Heart right ventricle (tissue), 16 donors: ENCODE measurements around the gene KCNJ6. TPM values are rescaled to one million over a fixed set of nuclear protein-coding genes. Genes with fewer than 3 reads are reported as not detected.
A peak's percentile ranks its signal among the peaks of the same experiment; 100 is the strongest.

ENCODE experiments used
- ATAC-seq, 8 donors: fragments of 200-7000 bp; cut with Tn5 transposase; one replicate each; pipeline ENCODE4 v1.9.1; 2020; ENCODE audit warnings: mild to moderate bottlenecking in 8 of 8, moderate library complexity in 8 of 8, moderate number of reproducible peaks in 1 of 8
- DNase-seq, 2 donors: peaks; one replicate each; pipeline ENCODE4 v3.0.0-alpha.2; 2020
- H3K27ac ChIP-seq, 10 donors: fragments of 200-600 bp; sonication (generic) in 2 of 10; one replicate each; pipeline versions ENCODE4 v1.5.0 to v1.8.0; 2020 to 2022; ENCODE audit warnings: mild to moderate bottlenecking in 3 of 10
- H3K27me3 ChIP-seq, 7 donors: fragments of 200-600 bp; one replicate each; pipeline ENCODE4 v1.8.0; 2021 to 2022; ENCODE audit warnings: mild to moderate bottlenecking in 2 of 7
- H3K36me3 ChIP-seq, 9 donors: fragments of 200-600 bp; sonication (generic) in 1 of 9; one replicate each; pipeline versions ENCODE4 v1.5.0 to v1.8.0; 2020 to 2022; ENCODE audit warnings: mild to moderate bottlenecking in 2 of 9
- H3K4me1 ChIP-seq, 9 donors: fragments of 200-600 bp; sonication (generic) in 1 of 9; one replicate each; pipeline versions ENCODE4 v1.5.0 to v1.8.0; 2020 to 2022; ENCODE audit warnings: mild to moderate bottlenecking in 4 of 9
- H3K4me3 ChIP-seq, 10 donors: fragments of 200-600 bp; sonication (generic) in 2 of 10; one replicate each; pipeline versions ENCODE4 v1.5.0 to v1.8.0; 2020 to 2022; ENCODE audit warnings: mild to moderate bottlenecking in 7 of 10, moderate library complexity in 2 of 10
- H3K9me3 ChIP-seq, 11 donors: fragments of 200-600 bp in 10 of 11; sonication (generic) in 2 of 11; one replicate each; pipeline versions ENCODE4 v1.5.0 to v1.8.0; 2013 to 2022; ENCODE audit warnings: mild to moderate bottlenecking in 2 of 11, control low read depth in 1 of 11, moderate library complexity in 1 of 11
- CTCF ChIP-seq, 9 donors: fragments of 200-600 bp; sonication (generic) in 2 of 9; IDR thresholded peaks; one replicate each; pipeline versions ENCODE4 v1.5.0 to v1.8.0; 2021 to 2022; ENCODE audit warnings: antibody characterized with exemption in 9 of 9, mild to moderate bottlenecking in 5 of 9, moderate library complexity in 1 of 9
- WGBS, 2 donors: extraction: QIAGEN DNeasy Blood & Tissue Kit; methylation state at CpG; one replicate each; pipeline ENCODE4 v1.1.7; 2013; ENCODE audit warnings: inconsistent platforms in 1 of 2; 5-methylcytosine and 5-hydroxymethylcytosine counted together
- intact Hi-C, 10 donors: fragments of 100-400 bp; cut with DNase I; formaldehyde crosslinking; loops; one replicate each; pipeline versions ENCODE4 v1.11.1 to v1.14.2; 2022
- polyA plus RNA-seq, 2 donors: library from polyadenylated mRNA; stranded (reverse); fragments of 200-250 nt; gene quantifications; one replicate each; pipeline ENCODE4 v1.2.3, GENCODE V29; 2013
- total RNA-seq, 10 donors: library from RNA; stranded (reverse); fragmentation: NEBNext Ultra II Directional in 3 of 10; extraction: Animal tissue kit (Norgen Biotek cat#: 25700) in 3 of 10; gene quantifications; one replicate each; pipeline versions ENCODE4 v1.2.1 to v1.2.4, GENCODE V29; 2021 to 2023
- donor health status: Arrhythmogenic right ventricular cardiomyopathy.
- donor health status: ischemic (EF 13 %, LVEDD 7.1; RV severe dilation, severe dysfunction).
- donor health status: healthy with polysubstance abuse.
- donor health status: DM: no; HTN: yes; CAD: no.
- donor health status: DM: no; HTN: no; CAD: no.
- donor health status: ischemic (EF 25% LVEDD 6.9; RV normal size, moderate dysfunction).
- donor health status: ischemic (EF 25% LVEDD 5.7; RV mildly dilated, moderate dysfunction).
- donor health status: healthy.
- donor health status: DM: yes; HTN: yes; CAD: no.
- donor health status: Ischemic cardiomyopathy.
- donor health status: ischemic (EF 35%, LVEDD 5.7; RV mildly dilated, moderate dysfunction).
- donor health status: nonischemic (EF 11% LVEDD 7.7; RV severe dilation, severe dysfunction).
- donor health status: DM: yes; HTN: yes; CAD: no.
- donor health status: PGD.
- donor health status: ischemic (EF 29% LVEDD 5.4; RV normal size, mild dysfunction).
- donor health status: nonischemic (EF 23%, LVEDD 6.1; RV moderate dilation, normal function).

The KCNJ6 gene
- total and polyA plus RNA-seq, 12 donors = not detected

- no peak for ATAC-seq
- Histone ChIP-seq H3K4me3 (no peak overlapping the region), H3K36me3 (no peaks in the 10 kb centered on the region), H3K27me3 (peaks cover 0 to 32% (median 19%) of the 10 kb centered on the region in 7 donors), H3K27ac (no peak overlapping the region), H3K4me1 (peaks cover 0 to 15% (median 0%) of the 10 kb centered on the region in 9 donors), H3K9me3 (peaks cover 0 to 6% (median 0%) of the 10 kb centered on the region in 11 donors)
- no peak for DNase-seq
- no peak for TF ChIP-seq CTCF (IDR thresholded peaks at IDR 0.05)
- intact Hi-C loops = loop anchor here in 5 of 10 donors (2.0 to 10.0 kb wide), 3 partner anchors 451 to 683 kb away; no protein-coding TSS in a partner anchor
- 91 to 94% methylated on average over 9 of the region's 9 CpGs for WGBS, 2 donors
Measured at GRCh38 chr21:37673801-37674575, 242.3 kb downstream of the KCNJ6 start.

- H3K36me3 ChIP-seq = no peaks in the 10 kb centered on the region
- H3K9me3 ChIP-seq = no peaks in the 10 kb centered on the region
- peaks cover 0 to 19% (median 0%) of the 10 kb centered on the region in 9 donors for H3K4me1 ChIP-seq
- peak overlapping the region in 2 of 10 donors; percentile 7 to 18 for H3K27ac ChIP-seq
- DNase-seq = no peak
- H3K4me3 ChIP-seq = no peak overlapping the region
- TF ChIP-seq CTCF (IDR thresholded peaks at IDR 0.05) = no peak
- peaks cover 0 to 32% (median 19%) of the 10 kb centered on the region in 7 donors for H3K27me3 ChIP-seq
- intact Hi-C loops = loop anchor here in 4 of 10 donors (10.0 kb wide), 2 partner anchors 453 to 683 kb away; no protein-coding TSS in a partner anchor
- 93 to 94% methylated on average over 5 of the region's 5 CpGs for WGBS, 2 donors
- ATAC-seq = no peak
Measured at GRCh38 chr21:37671381-37671780, 244.9 kb downstream of the KCNJ6 start.

- 57 to 59% methylated on average over 2 of the region's 2 CpGs for WGBS, 2 donors
- Histone ChIP-seq H3K27me3 (peaks cover 0 to 32% (median 19%) of the 10 kb centered on the region in 7 donors), H3K4me3 (no peak overlapping the region), H3K9me3 (no peaks in the 10 kb centered on the region), H3K36me3 (no peaks in the 10 kb centered on the region), H3K4me1 (peaks cover 0 to 24% (median 4%) of the 10 kb centered on the region in 9 donors), H3K27ac (peak overlapping the region in 2 of 10 donors; percentile 7 to 18)
- DNase-seq = no peak
- no peak for ATAC-seq
- intact Hi-C loops = loop anchor here in 4 of 10 donors (10.0 kb wide), 2 partner anchors 454 to 684 kb away; no protein-coding TSS in a partner anchor
- no peak for TF ChIP-seq CTCF (IDR thresholded peaks at IDR 0.05)
Measured at GRCh38 chr21:37670883-37671282, 245.4 kb downstream of the KCNJ6 start.

GRCh38 chr21:37669249-37669648, 247.0 kb downstream of the KCNJ6 start:
- Histone ChIP-seq H3K36me3 (no peaks in the 10 kb centered on the region), H3K27me3 (peaks cover 0 to 16% (median 8%) of the 10 kb centered on the region in 7 donors), H3K4me3 (no peak overlapping the region), H3K4me1 (peaks cover 0 to 35% (median 7%) of the 10 kb centered on the region in 9 donors), H3K27ac (no peak overlapping the region), H3K9me3 (no peaks in the 10 kb centered on the region)
- intact Hi-C loops = loop anchor here in 1 of 10 donors (5.0 kb wide), 1 partner anchor 1252 kb away; no protein-coding TSS in a partner anchor
- 89% methylated on average over 3 of the region's 3 CpGs for WGBS, 2 donors
- TF ChIP-seq CTCF (IDR thresholded peaks at IDR 0.05) = no peak
- no peak for ATAC-seq
- DNase-seq = no peak
